Loucy (cell line): Measurements from ENCODE around the gene IRF9.

Experiments used
- EZH2phosphoT487 ChIP-seq: fragments of 200-600 bp; IDR thresholded peaks from 2 replicates; pipeline ENCODE4 v1.6.1; 2018; ENCODE audit warnings: antibody characterized with exemption, mild to moderate bottlenecking, moderate library complexity, borderline replicate concordance
- TF ChIP-seq, protein P1 (sequence below): fragments of 200-600 bp; sonication (generic); conservative IDR thresholded peaks from 2 replicates; pipeline ENCODE4 v1.5.1; 2014; ENCODE audit warnings: mild to moderate bottlenecking, antibody characterized with exemption, low read length

GRCh38 chr14:24113801-24114531 is 47.1 kb upstream of the IRF9 start:
- TF ChIP-seq, protein P1, sequence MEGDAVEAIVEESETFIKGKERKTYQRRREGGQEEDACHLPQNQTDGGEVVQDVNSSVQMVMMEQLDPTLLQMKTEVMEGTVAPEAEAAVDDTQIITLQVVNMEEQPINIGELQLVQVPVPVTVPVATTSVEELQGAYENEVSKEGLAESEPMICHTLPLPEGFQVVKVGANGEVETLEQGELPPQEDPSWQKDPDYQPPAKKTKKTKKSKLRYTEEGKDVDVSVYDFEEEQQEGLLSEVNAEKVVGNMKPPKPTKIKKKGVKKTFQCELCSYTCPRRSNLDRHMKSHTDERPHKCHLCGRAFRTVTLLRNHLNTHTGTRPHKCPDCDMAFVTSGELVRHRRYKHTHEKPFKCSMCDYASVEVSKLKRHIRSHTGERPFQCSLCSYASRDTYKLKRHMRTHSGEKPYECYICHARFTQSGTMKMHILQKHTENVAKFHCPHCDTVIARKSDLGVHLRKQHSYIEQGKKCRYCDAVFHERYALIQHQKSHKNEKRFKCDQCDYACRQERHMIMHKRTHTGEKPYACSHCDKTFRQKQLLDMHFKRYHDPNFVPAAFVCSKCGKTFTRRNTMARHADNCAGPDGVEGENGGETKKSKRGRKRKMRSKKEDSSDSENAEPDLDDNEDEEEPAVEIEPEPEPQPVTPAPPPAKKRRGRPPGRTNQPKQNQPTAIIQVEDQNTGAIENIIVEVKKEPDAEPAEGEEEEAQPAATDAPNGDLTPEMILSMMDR: no peak
- no peak for TF ChIP-seq EZH2phosphoT487
